Transverse colon (tissue), 3 donors: ENCODE results near the gene MAP2K5.

Experiments used
- EP300 ChIP-seq: sonication (generic); formaldehyde crosslinking; IDR thresholded peaks from one replicate; pipeline ENCODE4 v1.6.1; 2017; ENCODE audit warnings: antibody characterized with exemption, low read depth
- TF ChIP-seq, protein P1 (sequence below), 5 experiments: fragments of 200-600 bp in 3 of 5; fragments of 450-650 bp in 2 of 5; sonication (generic) in 3 of 5; IDR thresholded peaks; 1 replicate in 2 of 5; 2 replicates in 3 of 5; pipeline ENCODE4 v1.5.1; 2016 to 2017; ENCODE audit warnings: antibody characterized with exemption in 5 of 5, inconsistent platforms in 3 of 5, mild to moderate bottlenecking in 2 of 5, moderate library complexity in 1 of 5

DNA sequence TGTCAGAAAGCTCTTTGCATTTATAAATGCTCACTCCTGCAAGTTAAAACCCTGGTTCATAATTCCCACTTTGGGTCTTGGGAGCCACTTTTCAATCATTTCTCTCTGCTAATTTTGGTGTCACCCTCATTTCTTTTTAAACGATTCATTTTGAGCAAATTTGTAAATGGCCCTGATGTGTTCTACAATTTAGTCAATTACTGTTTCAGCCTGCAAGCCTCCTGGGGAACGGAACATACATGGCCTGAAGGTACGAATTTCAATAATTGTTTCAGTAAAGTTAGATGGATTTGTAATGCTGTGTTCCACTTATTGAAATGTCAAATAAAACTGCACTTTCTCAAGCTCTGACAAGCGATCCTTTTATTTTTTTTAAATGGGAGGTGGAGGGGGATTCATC lies 43.2 kb downstream of the MAP2K5 start:
- TF ChIP-seq, protein P1, sequence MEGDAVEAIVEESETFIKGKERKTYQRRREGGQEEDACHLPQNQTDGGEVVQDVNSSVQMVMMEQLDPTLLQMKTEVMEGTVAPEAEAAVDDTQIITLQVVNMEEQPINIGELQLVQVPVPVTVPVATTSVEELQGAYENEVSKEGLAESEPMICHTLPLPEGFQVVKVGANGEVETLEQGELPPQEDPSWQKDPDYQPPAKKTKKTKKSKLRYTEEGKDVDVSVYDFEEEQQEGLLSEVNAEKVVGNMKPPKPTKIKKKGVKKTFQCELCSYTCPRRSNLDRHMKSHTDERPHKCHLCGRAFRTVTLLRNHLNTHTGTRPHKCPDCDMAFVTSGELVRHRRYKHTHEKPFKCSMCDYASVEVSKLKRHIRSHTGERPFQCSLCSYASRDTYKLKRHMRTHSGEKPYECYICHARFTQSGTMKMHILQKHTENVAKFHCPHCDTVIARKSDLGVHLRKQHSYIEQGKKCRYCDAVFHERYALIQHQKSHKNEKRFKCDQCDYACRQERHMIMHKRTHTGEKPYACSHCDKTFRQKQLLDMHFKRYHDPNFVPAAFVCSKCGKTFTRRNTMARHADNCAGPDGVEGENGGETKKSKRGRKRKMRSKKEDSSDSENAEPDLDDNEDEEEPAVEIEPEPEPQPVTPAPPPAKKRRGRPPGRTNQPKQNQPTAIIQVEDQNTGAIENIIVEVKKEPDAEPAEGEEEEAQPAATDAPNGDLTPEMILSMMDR (IDR thresholded peaks at IDR 0.05), result no peak
- no peak for TF ChIP-seq EP300
